ENCODE measurements around the gene NR3C1. TPM values are rescaled to one million over a fixed set of nuclear protein-coding genes. Genes with fewer than 3 reads are reported as not detected.

Gene NR3C1
- polyA plus RNA-seq, 1 donor (not counting 4 experiments of a cell fraction or from before 2014, with no cell fraction given): 30.7 TPM

GRCh38 chr5:143448518-143448917, 45.0 kb upstream of the NR3C1 start:
- Histone ChIP-seq H3K79me2 (ENCODE audit: control insufficient read depth, insufficient read depth, low read length) (no peaks in the 10 kb centered on the region), H3K4me2 (ENCODE audit: control insufficient read depth, extremely low read depth, insufficient read depth, low read depth, low read length) (no peak overlapping the region), H3K36me3 (ENCODE audit: control insufficient read depth in 2 of 2, extremely low read depth in 1 of 2, insufficient read depth in 2 of 2, low read length in 2 of 2) (no peaks in the 10 kb centered on the region), H2AFZ (ENCODE audit: control insufficient read depth, low read length) (no peak overlapping the region), H3K9me3 (ENCODE audit: control insufficient read depth, low read depth, low read length) (no peaks in the 10 kb centered on the region), H3K9ac (ENCODE audit: control insufficient read depth, extremely low read depth, insufficient read depth, low read length) (no peak overlapping the region), H3K27me3 (ENCODE audit: control insufficient read depth, extremely low read depth, insufficient read depth, low read length) (no peaks in the 10 kb centered on the region), H4K20me1 (ENCODE audit: control insufficient read depth, extremely low read depth, insufficient read depth, low read length) (no peaks in the 10 kb centered on the region), H3K9me1 (ENCODE audit: control insufficient read depth, extremely low read depth, insufficient read depth, low read length) (no peaks in the 10 kb centered on the region), H3K27ac (ENCODE audit: control insufficient read depth, insufficient read depth, low read length) (no peak overlapping the region), H3K4me1 (ENCODE audit: control insufficient read depth, extremely low read depth, insufficient read depth, low read length) (no peaks in the 10 kb centered on the region), H3K4me3 (ENCODE audit: control insufficient read depth in 2 of 3, extremely low read depth in 1 of 3, insufficient read depth in 2 of 3, low read depth in 1 of 3, low read length in 3 of 3) (no peak overlapping the region)
- TF ChIP-seq CTCF (optimal IDR thresholded peaks at IDR 0.05 in 1 of 3, IDR thresholded peaks at IDR 0.05 in 1 of 3, conservative IDR thresholded peaks at IDR 0.05 in 1 of 3; ENCODE audit: extremely low read depth in 1 of 3, insufficient read depth in 2 of 3, low read length in 3 of 3): peak in 1 of 3 experiments; percentile 13
- no peak for TF ChIP-seq EZH2 (IDR thresholded peaks at IDR 0.05; ENCODE audit: low read length)
- no peak for FAIRE-seq
- dilution Hi-C loops (cut with MboI; ENCODE audit: extremely low pct_ligation_motif_present, low sequenced_read_pairs): no loop called here
- no peak for DNase-seq (ENCODE audit: low read depth, low spot score)

GRCh38 chr5:143447983-143448382, 44.5 kb upstream of the NR3C1 start:
- Histone ChIP-seq H3K4me3 (ENCODE audit: control insufficient read depth in 2 of 3, extremely low read depth in 1 of 3, insufficient read depth in 2 of 3, low read depth in 1 of 3, low read length in 3 of 3) (no peak overlapping the region), H3K4me2 (ENCODE audit: control insufficient read depth, extremely low read depth, insufficient read depth, low read depth, low read length) (no peak overlapping the region), H2AFZ (ENCODE audit: control insufficient read depth, low read length) (no peak overlapping the region), H3K27ac (ENCODE audit: control insufficient read depth, insufficient read depth, low read length) (no peak overlapping the region), H3K79me2 (ENCODE audit: control insufficient read depth, insufficient read depth, low read length) (no peaks in the 10 kb centered on the region), H3K9ac (ENCODE audit: control insufficient read depth, extremely low read depth, insufficient read depth, low read length) (no peak overlapping the region), H3K9me3 (ENCODE audit: control insufficient read depth, low read depth, low read length) (no peaks in the 10 kb centered on the region), H3K27me3 (ENCODE audit: control insufficient read depth, extremely low read depth, insufficient read depth, low read length) (no peaks in the 10 kb centered on the region), H3K4me1 (ENCODE audit: control insufficient read depth, extremely low read depth, insufficient read depth, low read length) (no peaks in the 10 kb centered on the region), H3K36me3 (ENCODE audit: control insufficient read depth in 2 of 2, extremely low read depth in 1 of 2, insufficient read depth in 2 of 2, low read length in 2 of 2) (no peaks in the 10 kb centered on the region), H3K9me1 (ENCODE audit: control insufficient read depth, extremely low read depth, insufficient read depth, low read length) (no peaks in the 10 kb centered on the region), H4K20me1 (ENCODE audit: control insufficient read depth, extremely low read depth, insufficient read depth, low read length) (no peaks in the 10 kb centered on the region)
- FAIRE-seq (no peak), DNase-seq (ENCODE audit: low read depth, low spot score) (no peak)
- dilution Hi-C loops (cut with MboI; ENCODE audit: extremely low pct_ligation_motif_present, low sequenced_read_pairs): no loop called here
- no peak for TF ChIP-seq EZH2 (IDR thresholded peaks at IDR 0.05; ENCODE audit: low read length)
- no peak for TF ChIP-seq CTCF (optimal IDR thresholded peaks at IDR 0.05 in 1 of 3, IDR thresholded peaks at IDR 0.05 in 1 of 3, conservative IDR thresholded peaks at IDR 0.05 in 1 of 3; ENCODE audit: extremely low read depth in 1 of 3, insufficient read depth in 2 of 3, low read length in 3 of 3)

Measured in keratinocyte (primary cell).